GM12891 (cell line): ENCODE data around the gene FLACC1.

Source experiments
- PAX5 ChIP-seq: IDR thresholded peaks from 2 replicates; pipeline ENCODE4 v1.6.1; 2011; ENCODE audit warnings: low read length, moderate library complexity, mild to moderate bottlenecking; ENCODE audit not compliant: insufficient read depth, severe bottlenecking
- POLR2A ChIP-seq: IDR thresholded peaks from 2 replicates; pipeline ENCODE4 v1.6.1; 2011; ENCODE audit warnings: low read depth, low read length, control low read depth
- POLR2AphosphoS5 ChIP-seq: IDR thresholded peaks from 2 replicates; pipeline ENCODE4 v1.6.1; 2011; ENCODE audit warnings: low read depth, low read length, control low read depth
- POU2F2 ChIP-seq: IDR thresholded peaks from 2 replicates; pipeline ENCODE4 v1.6.1; 2011; ENCODE audit warnings: low read depth, mild to moderate bottlenecking, control low read depth, low read length, moderate library complexity
- SPI1 ChIP-seq: IDR thresholded peaks from 2 replicates; pipeline ENCODE4 v1.6.1; 2011; ENCODE audit warnings: low read depth, low read length, control low read depth
- TAF1 ChIP-seq: IDR thresholded peaks from 2 replicates; pipeline ENCODE4 v1.6.1; 2011; ENCODE audit warnings: low read depth, low read length, control low read depth

GRCh38 chr2:201248288-201248844, 108.8 kb downstream of the FLACC1 start:
- TF ChIP-seq POLR2A, result no peak
- no peak for TF ChIP-seq TAF1
- no peak for TF ChIP-seq POLR2AphosphoS5
- no peak for TF ChIP-seq SPI1
- peak; percentile 45; the same call in 1 of the 2 replicates for TF ChIP-seq POU2F2
- no peak for TF ChIP-seq PAX5
